ENCODE results near the gene RIC8B. TPM values are rescaled to one million over a fixed set of nuclear protein-coding genes. Genes with fewer than 3 reads are reported as not detected.
A peak's percentile ranks its signal among the peaks of the same experiment; 100 is the strongest.

RIC8B gene
- total RNA-seq, 2 donors from 2014 or later, result 12.9 to 27.5 TPM

GRCh38 chr12:106782619-106783018 is 8.1 kb downstream of the RIC8B start:
- no peak for ATAC-seq (ENCODE audit: insufficient number of reproducible peaks, low FRiP score, low read depth)
- peaks cover 5% of the 10 kb centered on the region for H3K36me3 ChIP-seq
- H3K27me3 ChIP-seq (replicated peaks; ENCODE audit: insufficient read depth), result no peaks in the 10 kb centered on the region
- no peak overlapping the region for H3K27ac ChIP-seq
- peaks cover 8 to 14% of the 10 kb centered on the region in 2 donors for H3K4me1 ChIP-seq (ENCODE audit: control insufficient read depth in 1 of 2, low read depth in 2 of 2)
- no peak for TF ChIP-seq CTCF (IDR thresholded peaks at IDR 0.05)
- DNase-seq (ENCODE audit: low spot score), result no peak
- H3K9me3 ChIP-seq, result no peaks in the 10 kb centered on the region
- H3K4me3 ChIP-seq, result no peak overlapping the region

GRCh38 chr12:106783515-106783914 is 9.0 kb downstream of the RIC8B start:
- no peak for ATAC-seq (ENCODE audit: insufficient number of reproducible peaks, low FRiP score, low read depth)
- no peak for TF ChIP-seq CTCF (IDR thresholded peaks at IDR 0.05)
- Histone ChIP-seq H3K27me3 (replicated peaks; ENCODE audit: insufficient read depth) (no peaks in the 10 kb centered on the region), H3K36me3 (peaks cover 5% of the 10 kb centered on the region), H3K27ac (no peak overlapping the region), H3K4me3 (peak overlapping the region; percentile 52), H3K4me1 (ENCODE audit: control insufficient read depth in 1 of 2, low read depth in 2 of 2) (peaks cover 8 to 14% of the 10 kb centered on the region in 2 donors), H3K9me3 (no peaks in the 10 kb centered on the region)
- DNase-seq (ENCODE audit: low spot score), result no peak

GRCh38 chr12:106790020-106790419 is 15.5 kb downstream of the RIC8B start:
- H3K4me1 ChIP-seq (ENCODE audit: control insufficient read depth in 1 of 2, low read depth in 2 of 2), result no peaks in the 10 kb centered on the region
- no peak overlapping the region for H3K27ac ChIP-seq
- H3K36me3 ChIP-seq, result peaks cover under 1% of the 10 kb centered on the region
- H3K4me3 ChIP-seq, result no peak overlapping the region
- DNase-seq (ENCODE audit: low spot score) (no peak), ATAC-seq (ENCODE audit: insufficient number of reproducible peaks, low FRiP score, low read depth) (no peak)
- H3K27me3 ChIP-seq (replicated peaks; ENCODE audit: insufficient read depth), result no peaks in the 10 kb centered on the region
- TF ChIP-seq CTCF (IDR thresholded peaks at IDR 0.05), result no peak
- no peaks in the 10 kb centered on the region for H3K9me3 ChIP-seq

GRCh38 chr12:106791531-106791930 is 17.0 kb downstream of the RIC8B start:
- TF ChIP-seq CTCF (IDR thresholded peaks at IDR 0.05), result no peak
- no peak for DNase-seq (ENCODE audit: low spot score)
- Histone ChIP-seq H3K27ac (no peak overlapping the region), H3K27me3 (replicated peaks; ENCODE audit: insufficient read depth) (no peaks in the 10 kb centered on the region), H3K9me3 (no peaks in the 10 kb centered on the region), H3K36me3 (no peaks in the 10 kb centered on the region), H3K4me1 (ENCODE audit: control insufficient read depth in 1 of 2, low read depth in 2 of 2) (no peaks in the 10 kb centered on the region), H3K4me3 (no peak overlapping the region)
- ATAC-seq (ENCODE audit: insufficient number of reproducible peaks, low FRiP score, low read depth), result no peak

- H3K4me1 ChIP-seq (ENCODE audit: control insufficient read depth in 1 of 2, low read depth in 2 of 2), result no peaks in the 10 kb centered on the region
- H3K36me3 ChIP-seq, result no peaks in the 10 kb centered on the region
- no peak overlapping the region for H3K27ac ChIP-seq
- H3K4me3 ChIP-seq, result no peak overlapping the region
- H3K9me3 ChIP-seq, result no peaks in the 10 kb centered on the region
- ATAC-seq (ENCODE audit: insufficient number of reproducible peaks, low FRiP score, low read depth), result no peak
- TF ChIP-seq CTCF (IDR thresholded peaks at IDR 0.05), result no peak
- no peaks in the 10 kb centered on the region for H3K27me3 ChIP-seq (replicated peaks; ENCODE audit: insufficient read depth)
- DNase-seq (ENCODE audit: low spot score), result no peak
Observed at GRCh38 chr12:106794369-106794768, 19.9 kb downstream of the RIC8B start.

Measured in thoracic aorta (tissue), 2 donors.